Measurements from ENCODE around the gene CHRNA4. TPM values are rescaled to one million over a fixed set of nuclear protein-coding genes. Genes with fewer than 3 reads are reported as not detected.

Gene CHRNA4
- total and polyA plus RNA-seq, 10 of the 15 experiments (the other 5 are each of a cell fraction or from before 2014, with no cell fraction given) = 0.04 to 0.41 (median 0.06) TPM; not detected in 5

DNA sequence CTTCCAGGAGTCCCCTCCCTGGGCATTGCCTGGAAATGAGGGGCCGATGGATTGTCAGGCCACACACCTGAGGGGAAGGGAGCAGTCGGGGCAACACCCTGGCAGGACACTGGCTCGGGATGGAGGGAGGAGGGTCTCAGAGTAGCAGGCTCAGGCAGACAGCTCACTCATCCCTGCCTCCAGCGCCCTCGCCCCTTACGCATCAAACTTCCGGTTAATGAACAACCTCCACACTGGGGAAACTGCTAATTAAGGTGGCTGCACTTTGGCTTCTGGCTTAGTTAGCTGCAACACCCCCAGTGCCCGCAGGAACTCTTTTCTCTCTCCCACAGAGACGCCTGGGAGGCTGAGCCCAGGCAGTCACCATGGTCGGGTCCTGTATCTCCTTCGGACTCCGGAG is 13.4 kb upstream of the CHRNA4 start:
- POLR2A ChIA-PET = no interaction called here
- Histone ChIP-seq H3K36me3 (ENCODE audit: control insufficient read depth in 2 of 2, insufficient read depth in 2 of 2, low read length in 1 of 2) (no peaks in the 10 kb centered on the region), H4K20me1 (ENCODE audit: control insufficient read depth, insufficient read depth) (no peaks in the 10 kb centered on the region), H3K4me2 (ENCODE audit: control insufficient read depth, insufficient read depth) (no peak overlapping the region), H3K27ac (ENCODE audit: control insufficient read depth, insufficient read depth) (no peak overlapping the region), H3K4me3 (no peak overlapping the region), H3K27me3 (replicated peaks in 1 of 2; ENCODE audit: control insufficient read depth in 2 of 2, insufficient read depth in 2 of 2, low read length in 1 of 2) (no peaks in the 10 kb centered on the region; a peak in 1 of 4 replicates), H3K9me3 (replicated peaks; ENCODE audit: control insufficient read depth, insufficient read depth, low read length) (no peaks in the 10 kb centered on the region; the same call in 2 of the 3 replicates), H3K9ac (ENCODE audit: control insufficient read depth, insufficient read depth, low read length) (no peak overlapping the region), H3K4me1 (ENCODE audit: control insufficient read depth, insufficient read depth, low read length) (no peaks in the 10 kb centered on the region), H3K79me2 (ENCODE audit: control insufficient read depth, insufficient read depth, low read length) (no peaks in the 10 kb centered on the region), H2AFZ (ENCODE audit: control insufficient read depth, low read depth, low read length) (no peak overlapping the region)
- FAIRE-seq (no peak), ATAC-seq (no peak), DNase-seq (ENCODE audit: low read depth, low spot score) (no peak)
- BruUV-seq (replicated peaks) = no TSS peak
- TF ChIP-seq SUZ12 (IDR thresholded peaks at IDR 0.05; ENCODE audit: unreplicated experiment) (no peak), NRF1 (conservative IDR thresholded peaks at IDR 0.05; ENCODE audit: low read depth, low read length) (no peak), YBX1 (IDR thresholded peaks at IDR 0.05) (no peak)
- TF ChIP-seq, protein P1, sequence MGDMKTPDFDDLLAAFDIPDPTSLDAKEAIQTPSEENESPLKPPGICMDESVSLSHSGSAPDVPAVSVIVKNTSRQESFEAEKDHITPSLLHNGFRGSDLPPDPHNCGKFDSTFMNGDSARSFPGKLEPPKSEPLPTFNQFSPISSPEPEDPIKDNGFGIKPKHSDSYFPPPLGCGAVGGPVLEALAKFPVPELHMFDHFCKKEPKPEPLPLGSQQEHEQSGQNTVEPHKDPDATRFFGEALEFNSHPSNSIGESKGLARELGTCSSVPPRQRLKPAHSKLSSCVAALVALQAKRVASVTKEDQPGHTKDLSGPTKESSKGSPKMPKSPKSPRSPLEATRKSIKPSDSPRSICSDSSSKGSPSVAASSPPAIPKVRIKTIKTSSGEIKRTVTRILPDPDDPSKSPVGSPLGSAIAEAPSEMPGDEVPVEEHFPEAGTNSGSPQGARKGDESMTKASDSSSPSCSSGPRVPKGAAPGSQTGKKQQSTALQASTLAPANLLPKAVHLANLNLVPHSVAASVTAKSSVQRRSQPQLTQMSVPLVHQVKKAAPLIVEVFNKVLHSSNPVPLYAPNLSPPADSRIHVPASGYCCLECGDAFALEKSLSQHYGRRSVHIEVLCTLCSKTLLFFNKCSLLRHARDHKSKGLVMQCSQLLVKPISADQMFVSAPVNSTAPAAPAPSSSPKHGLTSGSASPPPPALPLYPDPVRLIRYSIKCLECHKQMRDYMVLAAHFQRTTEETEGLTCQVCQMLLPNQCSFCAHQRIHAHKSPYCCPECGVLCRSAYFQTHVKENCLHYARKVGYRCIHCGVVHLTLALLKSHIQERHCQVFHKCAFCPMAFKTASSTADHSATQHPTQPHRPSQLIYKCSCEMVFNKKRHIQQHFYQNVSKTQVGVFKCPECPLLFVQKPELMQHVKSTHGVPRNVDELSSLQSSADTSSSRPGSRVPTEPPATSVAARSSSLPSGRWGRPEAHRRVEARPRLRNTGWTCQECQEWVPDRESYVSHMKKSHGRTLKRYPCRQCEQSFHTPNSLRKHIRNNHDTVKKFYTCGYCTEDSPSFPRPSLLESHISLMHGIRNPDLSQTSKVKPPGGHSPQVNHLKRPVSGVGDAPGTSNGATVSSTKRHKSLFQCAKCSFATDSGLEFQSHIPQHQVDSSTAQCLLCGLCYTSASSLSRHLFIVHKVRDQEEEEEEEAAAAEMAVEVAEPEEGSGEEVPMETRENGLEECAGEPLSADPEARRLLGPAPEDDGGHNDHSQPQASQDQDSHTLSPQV (IDR thresholded peaks at IDR 0.05) = no peak
- TF ChIP-seq, protein P2, sequence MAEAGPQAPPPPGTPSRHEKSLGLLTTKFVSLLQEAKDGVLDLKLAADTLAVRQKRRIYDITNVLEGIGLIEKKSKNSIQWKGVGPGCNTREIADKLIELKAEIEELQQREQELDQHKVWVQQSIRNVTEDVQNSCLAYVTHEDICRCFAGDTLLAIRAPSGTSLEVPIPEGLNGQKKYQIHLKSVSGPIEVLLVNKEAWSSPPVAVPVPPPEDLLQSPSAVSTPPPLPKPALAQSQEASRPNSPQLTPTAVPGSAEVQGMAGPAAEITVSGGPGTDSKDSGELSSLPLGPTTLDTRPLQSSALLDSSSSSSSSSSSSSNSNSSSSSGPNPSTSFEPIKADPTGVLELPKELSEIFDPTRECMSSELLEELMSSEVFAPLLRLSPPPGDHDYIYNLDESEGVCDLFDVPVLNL (IDR thresholded peaks at IDR 0.05; ENCODE audit: low read depth, low read length) = no peak
- CTCF ChIA-PET = interaction anchor here (0.6 to 0.8 kb wide), 2 partner anchors 151 to 162 kb away, joined by 3 to 4 read pairs; no protein-coding TSS in a partner anchor
- in situ Hi-C loops (cut with MboI) (no loop called here), intact Hi-C loops (cut with micrococcal nuclease; ENCODE audit: unreplicated experiment) (no loop called here)
- RAD21 ChIA-PET (ENCODE audit: unreplicated experiment) = no interaction called here
- WGBS (ENCODE audit: insufficient coverage, insufficient replicate concordance, low lambda C conversion rate, missing lambda C conversion rate) = 39% methylated on average over 12 of the region's 12 CpGs
- SMC1A ChIA-PET (ENCODE audit: uncharacterized antibody, unreplicated experiment) = no interaction called here
